Measurements from ENCODE around the gene AOAH.

Gene AOAH

GRCh38 chr7:36464271-36464670 is 260.0 kb downstream of the AOAH start:
- TF ChIP-seq CTCF (IDR thresholded peaks at IDR 0.05; ENCODE audit: low read depth, low read length) = no peak
- H3K4me3 ChIP-seq (replicated peaks in 1 of 2; ENCODE audit: low read depth in 2 of 2, low read length in 2 of 2) = no peak overlapping the region
- no peak for DNase-seq (ENCODE audit: low read depth in 2 of 2)

Measured in cardiac fibroblast (primary cell).